H9 (cell line): ENCODE data around the gene FANK1. TPM values are rescaled to one million over a fixed set of nuclear protein-coding genes. Genes with fewer than 3 reads are reported as not detected.

ENCODE experiments used
- DNase-seq: peaks from one replicate; pipeline ENCODE4 v3.0.0-alpha.2; 2017
- H2AFZ ChIP-seq: one replicate; pipeline ENCODE4 v1.6.1; 2013; ENCODE audit warnings: mild to moderate bottlenecking, low read length, control low read depth, moderate library complexity
- H2AK5ac ChIP-seq: 2 replicates; pipeline ENCODE4 v1.6.1; 2013; ENCODE audit warnings: low read length, control low read depth, mixed read lengths; ENCODE audit not compliant: insufficient read length
- H2BK120ac ChIP-seq: one replicate; pipeline ENCODE4 v1.6.1; 2013; ENCODE audit warnings: low read depth, mild to moderate bottlenecking, low read length, control low read depth, inconsistent platforms; ENCODE audit not compliant: poor library complexity, severe bottlenecking
- H2BK12ac ChIP-seq: 2 replicates; pipeline ENCODE4 v1.6.1; 2013; ENCODE audit warnings: low read length, control low read depth, mixed read lengths, low read depth; ENCODE audit not compliant: insufficient read length
- H2BK15ac ChIP-seq: 2 replicates; pipeline ENCODE4 v1.6.1; 2013; ENCODE audit warnings: low read depth, low read length, control low read depth
- H2BK20ac ChIP-seq: one replicate; pipeline ENCODE4 v1.6.1; 2013; ENCODE audit warnings: low read depth, mild to moderate bottlenecking, low read length, control low read depth, inconsistent platforms; ENCODE audit not compliant: poor library complexity, severe bottlenecking
- H2BK5ac ChIP-seq: 2 replicates; pipeline ENCODE4 v1.6.1; 2013; ENCODE audit warnings: low read length, control low read depth, mixed read lengths; ENCODE audit not compliant: insufficient read length
- H3K14ac ChIP-seq: 2 replicates; pipeline ENCODE4 v1.6.1; 2013; ENCODE audit warnings: low read length, control low read depth; ENCODE audit not compliant: insufficient read depth
- H3K18ac ChIP-seq: 2 replicates; pipeline ENCODE4 v1.6.1; 2013; ENCODE audit warnings: low read depth, mild to moderate bottlenecking, mixed read lengths, low read length, control low read depth; ENCODE audit not compliant: insufficient read length
- H3K23ac ChIP-seq: 2 replicates; pipeline ENCODE4 v1.6.1; 2013; ENCODE audit warnings: low read length, control low read depth, mixed read lengths, low read depth; ENCODE audit not compliant: insufficient read length
- H3K23me2 ChIP-seq: 2 replicates; pipeline ENCODE4 v1.6.1; 2013; ENCODE audit warnings: low read depth, mild to moderate bottlenecking, mixed read lengths, low read length, control low read depth; ENCODE audit not compliant: insufficient read length, poor library complexity, severe bottlenecking
- H3K27ac ChIP-seq: 2 replicates; pipeline ENCODE4 v1.5.1; 2013; ENCODE audit warnings: low read length, control low read depth, mixed read lengths, low read depth; ENCODE audit not compliant: insufficient read length
- H3K27me3 ChIP-seq: 2 replicates; pipeline ENCODE4 v1.6.1; 2013; ENCODE audit warnings: low read length, control low read depth, inconsistent platforms; ENCODE audit not compliant: insufficient read depth
- H3K4ac ChIP-seq: 2 replicates; pipeline ENCODE4 v1.6.1; 2013; ENCODE audit warnings: low read depth, mild to moderate bottlenecking, control low read depth, inconsistent platforms, low read length, moderate library complexity
- H3K4me1 ChIP-seq: 2 replicates; pipeline ENCODE4 v1.6.1; 2013; ENCODE audit warnings: low read length, control low read depth, inconsistent platforms; ENCODE audit not compliant: insufficient read depth
- H3K4me2 ChIP-seq: 2 replicates; pipeline ENCODE4 v1.6.1; 2013; ENCODE audit warnings: low read length, control low read depth, mixed read lengths; ENCODE audit not compliant: insufficient read length, insufficient read depth
- H3K56ac ChIP-seq: 2 replicates; pipeline ENCODE4 v1.6.1; 2013; ENCODE audit warnings: low read depth, mild to moderate bottlenecking, mixed read lengths, low read length, control low read depth; ENCODE audit not compliant: insufficient read length
- H3K79me1 ChIP-seq: 2 replicates; pipeline ENCODE4 v1.6.1; 2013; ENCODE audit warnings: low read depth, mild to moderate bottlenecking, moderate library complexity, low read length, control low read depth, inconsistent platforms; ENCODE audit not compliant: insufficient read depth, poor library complexity, severe bottlenecking
- H3K79me2 ChIP-seq: 2 replicates; pipeline ENCODE4 v1.6.1; 2013; ENCODE audit warnings: low read length, control low read depth, inconsistent platforms; ENCODE audit not compliant: insufficient read depth
- H3K9ac ChIP-seq: 2 replicates; pipeline ENCODE4 v1.6.1; 2013; ENCODE audit warnings: low read length, control low read depth, mixed read lengths; ENCODE audit not compliant: insufficient read length; ENCODE audit errors: extremely low read depth
- H3K9me3 ChIP-seq: one replicate; pipeline ENCODE4 v1.6.1; 2013; ENCODE audit warnings: low read depth, low read length, inconsistent platforms; ENCODE audit not compliant: control insufficient read depth
- H3T11ph ChIP-seq: one replicate; pipeline ENCODE4 v1.6.1; 2013; ENCODE audit warnings: mild to moderate bottlenecking, low read length, control low read depth, inconsistent platforms
- H4K20me1 ChIP-seq: one replicate; pipeline ENCODE4 v1.6.1; 2013; ENCODE audit not compliant: control insufficient read depth, insufficient read length, insufficient read depth
- H4K5ac ChIP-seq: 2 replicates; pipeline ENCODE4 v1.6.1; 2013; ENCODE audit warnings: low read depth, mild to moderate bottlenecking, mixed read lengths, low read length, control low read depth; ENCODE audit not compliant: insufficient read length
- H4K8ac ChIP-seq: replicated peaks from 2 replicates; pipeline ENCODE4 v1.6.1; 2013; ENCODE audit warnings: low read length, control low read depth, mixed read lengths, low read depth; ENCODE audit not compliant: insufficient read length
- H4K91ac ChIP-seq: 2 replicates; pipeline ENCODE4 v1.6.1; 2013; ENCODE audit warnings: low read depth, mild to moderate bottlenecking, moderate library complexity, mixed read lengths, low read length, control low read depth; ENCODE audit not compliant: insufficient read length
- H3K27ac Mint-ChIP-seq, 3 experiments: 2 replicates in 2 of 3; 3 replicates in 1 of 3; pipeline ENCODE4 v1.8.0; 2020 to 2021; ENCODE audit warnings: mixed read lengths in 3 of 3, mild to moderate bottlenecking in 1 of 3, moderate library complexity in 1 of 3
- H3K27me3 Mint-ChIP-seq: 2 replicates; pipeline ENCODE4 v1.8.0; 2021; ENCODE audit warnings: low read depth, mild to moderate bottlenecking, moderate library complexity, mixed read lengths
- H3K36me3 Mint-ChIP-seq, 3 experiments: 2 replicates in 2 of 3; 3 replicates in 1 of 3; pipeline ENCODE4 v1.8.0; 2020 to 2021; ENCODE audit warnings: low read depth in 3 of 3, mixed read lengths in 3 of 3; ENCODE audit not compliant: insufficient read depth in 1 of 3
- H3K4me1 Mint-ChIP-seq, 2 experiments: 2 replicates each; pipeline ENCODE4 v1.8.0; 2020; ENCODE audit warnings: mixed read lengths in 2 of 2
- H3K4me3 Mint-ChIP-seq, 2 experiments: 2 replicates in 1 of 2; 3 replicates in 1 of 2; pipeline ENCODE4 v1.8.0; 2020 to 2021; ENCODE audit warnings: mild to moderate bottlenecking in 2 of 2, mixed read lengths in 2 of 2, moderate library complexity in 1 of 2
- H3K9me3 Mint-ChIP-seq, 2 experiments: 2 replicates in 1 of 2; 3 replicates in 1 of 2; pipeline ENCODE4 v1.8.0; 2020; ENCODE audit warnings: mild to moderate bottlenecking in 2 of 2, mixed read lengths in 2 of 2, moderate library complexity in 1 of 2
- CTCF ChIP-seq: fragments of 200-600 bp; sonication (generic); conservative IDR thresholded peaks from 3 replicates; pipeline ENCODE4 v1.8.0; 2021; ENCODE audit warnings: antibody characterized with exemption, mild to moderate bottlenecking
- WGBS: extraction: QIAGEN DNeasy Blood & Tissue Kit; methylation state at CpG from one replicate; pipeline ENCODE4 v1.1.7; 2013; ENCODE audit warnings: missing lambda C conversion rate, low lambda C conversion rate, mixed read lengths; ENCODE audit not compliant: insufficient read length; ENCODE audit errors: extremely low coverage; 5-methylcytosine and 5-hydroxymethylcytosine counted together
- total RNA-seq: library from RNA; stranded (reverse); gene quantifications from 2 replicates; pipeline ENCODE4 v1.2.1, GENCODE V29; 2021

The FANK1 gene
- total RNA-seq, 1 experiment from 2014 or later: 0.68 TPM

GRCh38 chr10:125984865-125985495 is 88.6 kb downstream of the FANK1 start:
- Histone ChIP-seq H2BK12ac (no peak overlapping the region), H3K18ac (no peak overlapping the region), H3K4ac (no peak overlapping the region), H2BK120ac (no peak overlapping the region), H3K23me2 (no peaks in the 10 kb centered on the region), H3K9me3 (no peaks in the 10 kb centered on the region), H4K8ac (no peak overlapping the region), H2BK15ac (no peak overlapping the region), H3K14ac (no peak overlapping the region), H3K4me1 (no peaks in the 10 kb centered on the region; the same call in 1 of the 2 replicates), H4K5ac (no peak overlapping the region), H3K23ac (no peak overlapping the region), H4K20me1 (no peaks in the 10 kb centered on the region), H3K56ac (no peak overlapping the region), H3K79me2 (no peaks in the 10 kb centered on the region), H3K27me3 (no peaks in the 10 kb centered on the region), H3K9ac (no peak overlapping the region), H3T11ph (no peak overlapping the region), H3K4me2 (no peak overlapping the region), H2BK5ac (no peak overlapping the region), H2AFZ (no peak overlapping the region), H3K27ac (no peak overlapping the region), H4K91ac (no peak overlapping the region), H2AK5ac (no peak overlapping the region), H3K79me1 (no peaks in the 10 kb centered on the region), H2BK20ac (no peak overlapping the region)
- Mint-ChIP-seq H3K36me3 (no peaks in the 10 kb centered on the region), H3K4me3 (no peak overlapping the region), H3K9me3 (0 out of 5 replicates have a peak, but pooled peaks cover 0 to 1% of the 10 kb centered on the region in 2 experiments), H3K4me1 (peaks cover 23 to 27% of the 10 kb centered on the region in 2 experiments), H3K27ac (no peak overlapping the region), H3K27me3 (peaks cover 2% of the 10 kb centered on the region; the same call in 1 of the 2 replicates)
- no peak for TF ChIP-seq CTCF
- DNase-seq: no peak
- WGBS: no CpG with 5 or more reads among the region's 6 CpGs
